SU-DHL-6 (cell line): ENCODE data around the gene DPM3.

Source experiments
- CTCF ChIP-seq: fragments of 200-600 bp; sonication (generic); IDR thresholded peaks from one replicate; pipeline ENCODE4 v1.5.1; 2017; ENCODE audit warnings: antibody characterized with exemption, mild to moderate bottlenecking, low read length, moderate library complexity; ENCODE audit not compliant: insufficient read depth, poor library complexity, severe bottlenecking
- EZH2phosphoT487 ChIP-seq: fragments of 200-600 bp; sonication (generic), shearing (Covaris generic); conservative IDR thresholded peaks from 2 replicates; pipeline ENCODE4 v1.6.1; 2018; ENCODE audit warnings: mild to moderate bottlenecking, antibody characterized with exemption, low read length, moderate library complexity, mixed read lengths

GRCh38 chr1:155117610-155118009 is 22.7 kb downstream of the DPM3 start:
- TF ChIP-seq EZH2phosphoT487, result no peak
- no peak for TF ChIP-seq CTCF
